Suprapubic skin (tissue), 4 donors: ENCODE measurements around the gene KCNK16. TPM values are rescaled to one million over a fixed set of nuclear protein-coding genes. Genes with fewer than 3 reads are reported as not detected.

ENCODE experiments used
- DNase-seq, 2 donors: peaks; one replicate each; pipeline ENCODE4 v3.0.0-alpha.2; 2019; ENCODE audit warnings: low spot score in 2 of 2
- H3K27ac ChIP-seq: fragments of 200-600 bp; sonication (generic); one replicate; pipeline ENCODE4 v1.5.1; 2019
- H3K27me3 ChIP-seq: fragments of 200-600 bp; sonication (generic); one replicate; pipeline ENCODE4 v1.5.1; 2019
- H3K36me3 ChIP-seq: fragments of 200-600 bp; sonication (generic); one replicate; pipeline ENCODE4 v1.5.1; 2019
- H3K4me1 ChIP-seq: fragments of 200-600 bp; sonication (generic); one replicate; pipeline ENCODE4 v1.5.1; 2019
- H3K4me3 ChIP-seq: fragments of 200-600 bp; sonication (generic); one replicate; pipeline ENCODE4 v1.5.1; 2019; ENCODE audit warnings: mild to moderate bottlenecking
- H3K9me3 ChIP-seq: fragments of 200-600 bp; sonication (generic); one replicate; pipeline ENCODE4 v1.5.1; 2019
- CTCF ChIP-seq, 2 donors: fragments of 200-600 bp in 1 of 2; fragments of 450-650 bp in 1 of 2; sonication (generic) in 1 of 2; IDR thresholded peaks; one replicate each; pipeline ENCODE4 v1.5.1; 2016 to 2019; ENCODE audit warnings: antibody characterized with exemption in 2 of 2, mild to moderate bottlenecking in 1 of 2, moderate library complexity in 1 of 2
- EP300 ChIP-seq: sonication (generic); formaldehyde crosslinking; IDR thresholded peaks from one replicate; pipeline ENCODE4 v1.6.1; 2017; ENCODE audit warnings: antibody characterized with exemption
- POLR2A ChIP-seq, 2 donors: fragments of 450-650 bp; IDR thresholded peaks; one replicate each; pipeline ENCODE4 v1.6.1; 2017; ENCODE audit warnings: antibody characterized with exemption in 2 of 2, mild to moderate bottlenecking in 2 of 2, moderate library complexity in 2 of 2
- POLR2AphosphoS5 ChIP-seq, 3 donors: sonication (generic); formaldehyde crosslinking; IDR thresholded peaks; one replicate each; pipeline ENCODE4 v1.6.1; 2017; ENCODE audit warnings: antibody characterized with exemption in 3 of 3
- WGBS: methylation state at CpG from one replicate; pipeline ENCODE4 v1.1.5; 2018; 5-methylcytosine and 5-hydroxymethylcytosine counted together
- total RNA-seq, 4 donors: library from RNA; depleted of rRNA; stranded (reverse); fragments of >200 nt; gene quantifications; one replicate each; pipeline ENCODE4 v1.1.0, GENCODE V29; 2016

KCNK16 gene
- total RNA-seq, 4 donors from 2014 or later: not detected

- Histone ChIP-seq H3K36me3 (no peaks in the 10 kb centered on the region), H3K4me1 (peaks cover 7% of the 10 kb centered on the region), H3K27me3 (no peaks in the 10 kb centered on the region), H3K27ac (no peak overlapping the region), H3K4me3 (no peak overlapping the region), H3K9me3 (no peaks in the 10 kb centered on the region)
- TF ChIP-seq EP300 (no peak), POLR2AphosphoS5 (IDR thresholded peaks at IDR 0.05) (no peak), POLR2A (IDR thresholded peaks at IDR 0.05) (no peak), CTCF (IDR thresholded peaks at IDR 0.05) (no peak)
- no peak for DNase-seq
- WGBS: 84% methylated on average over 11 of the region's 13 CpGs
Measured at GRCh38 chr6:39365281-39366074, 43.0 kb upstream of the KCNK16 start.

- Histone ChIP-seq H3K9me3 (no peaks in the 10 kb centered on the region), H3K27me3 (no peaks in the 10 kb centered on the region), H3K27ac (no peak overlapping the region), H3K4me3 (no peak overlapping the region), H3K36me3 (no peaks in the 10 kb centered on the region), H3K4me1 (peaks cover 7% of the 10 kb centered on the region)
- TF ChIP-seq POLR2AphosphoS5 (IDR thresholded peaks at IDR 0.05): no peak
- TF ChIP-seq POLR2A (IDR thresholded peaks at IDR 0.05): no peak
- no peak for TF ChIP-seq EP300
- no peak for TF ChIP-seq CTCF (IDR thresholded peaks at IDR 0.05)
- peak in 1 of 2 donors; percentile 12 for DNase-seq
- WGBS: 91% methylated on average over 8 of the region's 8 CpGs
Measured at GRCh38 chr6:39363280-39363679, 40.8 kb upstream of the KCNK16 start.

GRCh38 chr6:39362487-39362865, 40.0 kb upstream of the KCNK16 start:
- no peak for DNase-seq
- WGBS: 38% methylated on average over 3 of the region's 3 CpGs
- no peak overlapping the region for H3K27ac ChIP-seq

GRCh38 chr6:39361657-39362486, 39.4 kb upstream of the KCNK16 start:
- Histone ChIP-seq H3K4me1 (peaks cover 7% of the 10 kb centered on the region), H3K4me3 (no peak overlapping the region), H3K36me3 (no peaks in the 10 kb centered on the region), H3K9me3 (no peaks in the 10 kb centered on the region), H3K27ac (no peak overlapping the region), H3K27me3 (no peaks in the 10 kb centered on the region)
- TF ChIP-seq EP300 (no peak), CTCF (IDR thresholded peaks at IDR 0.05) (peak; percentile 21 to 78)
- DNase-seq: peak; percentile 71 to 84
- 33% methylated on average over 12 of the region's 21 CpGs for WGBS

More at GRCh38 chr6:39362487-39362865, 40.0 kb upstream of the KCNK16 start:
- Histone ChIP-seq H3K27me3 (no peaks in the 10 kb centered on the region), H3K4me1 (peaks cover 7% of the 10 kb centered on the region), H3K9me3 (no peaks in the 10 kb centered on the region), H3K4me3 (no peak overlapping the region), H3K36me3 (no peaks in the 10 kb centered on the region)
- TF ChIP-seq POLR2A (IDR thresholded peaks at IDR 0.05) (no peak), CTCF (IDR thresholded peaks at IDR 0.05) (no peak), POLR2AphosphoS5 (IDR thresholded peaks at IDR 0.05) (no peak), EP300 (no peak)

- TF ChIP-seq CTCF (IDR thresholded peaks at IDR 0.05): no peak
- TF ChIP-seq POLR2AphosphoS5 (IDR thresholded peaks at IDR 0.05): no peak
- TF ChIP-seq POLR2A (IDR thresholded peaks at IDR 0.05): no peak
- no peak for TF ChIP-seq EP300
- 92% methylated on average over 9 of the region's 9 CpGs for WGBS
Measured at GRCh38 chr6:39360378-39360777, 37.9 kb upstream of the KCNK16 start.

More at GRCh38 chr6:39360378-39360777, 37.9 kb upstream of the KCNK16 start:
- Histone ChIP-seq H3K4me3 (no peak overlapping the region), H3K27me3 (no peaks in the 10 kb centered on the region), H3K9me3 (no peaks in the 10 kb centered on the region), H3K27ac (no peak overlapping the region), H3K36me3 (no peaks in the 10 kb centered on the region), H3K4me1 (peaks cover 7% of the 10 kb centered on the region)
- no peak for DNase-seq
